ENCODE results near the gene PHACTR1.

GRCh38 chr6:13000537-13000936, 284.0 kb downstream of the PHACTR1 start:
- no peak for TF ChIP-seq CTCF (conservative IDR thresholded peaks at IDR 0.05 in 1 of 2, IDR thresholded peaks at IDR 0.05 in 1 of 2; ENCODE audit: extremely low read depth in 1 of 2, insufficient read depth in 1 of 2, low read depth in 1 of 2, low read length in 2 of 2)
- TF ChIP-seq EZH2 (IDR thresholded peaks at IDR 0.05; ENCODE audit: borderline replicate concordance, low read length), result no peak
